Esophagus muscularis mucosa (tissue), 3 donors: ENCODE measurements around the gene DIAPH1.

Experiments
- POLR2AphosphoS5 ChIP-seq, 2 donors: sonication (generic); formaldehyde crosslinking; IDR thresholded peaks; one replicate each; pipeline ENCODE4 v1.6.1; 2017; ENCODE audit warnings: antibody characterized with exemption in 2 of 2
- TF ChIP-seq, protein P1 (sequence below), 3 experiments: fragments of 200-600 bp in 2 of 3; fragments of 450-650 bp in 1 of 3; sonication (generic) in 2 of 3; IDR thresholded peaks; one replicate each; pipeline ENCODE4 v1.5.1; 2017 to 2019; ENCODE audit warnings: antibody characterized with exemption in 3 of 3, mild to moderate bottlenecking in 2 of 3, moderate library complexity in 1 of 3

DNA sequence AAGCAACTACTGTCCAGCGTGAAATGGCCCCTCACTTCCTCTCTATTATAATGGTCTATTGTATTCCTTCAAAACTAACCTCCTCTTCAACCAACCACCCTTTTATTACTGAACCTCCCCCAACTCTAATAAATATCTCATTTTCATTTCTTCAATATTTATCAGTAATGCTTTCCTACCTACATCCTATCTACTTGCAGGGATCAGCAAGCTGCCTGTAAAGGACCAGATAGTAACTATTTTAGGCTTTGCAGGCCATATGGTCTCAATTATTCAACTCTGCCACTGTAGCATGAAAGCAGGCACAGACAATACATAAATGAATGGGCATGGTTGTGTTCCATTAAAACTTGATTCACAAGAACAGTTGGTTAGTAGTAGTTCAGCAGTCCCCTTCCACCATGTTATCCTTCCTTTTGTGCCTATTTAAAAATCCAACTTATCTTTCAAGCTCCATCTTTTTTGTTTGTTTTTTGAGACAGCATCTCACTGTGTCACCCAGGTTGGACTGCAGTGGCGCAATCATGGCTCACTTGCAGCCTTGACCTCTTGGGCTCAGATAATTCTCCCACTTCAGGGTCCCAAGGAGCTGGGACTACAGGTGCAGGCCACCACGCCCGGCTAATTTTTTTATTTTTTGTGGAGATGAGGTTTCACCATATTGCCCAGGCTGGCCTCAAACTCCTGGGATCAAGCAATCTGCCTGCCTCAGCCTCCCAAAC lies 84.1 kb downstream of the DIAPH1 start:
- TF ChIP-seq, protein P1, sequence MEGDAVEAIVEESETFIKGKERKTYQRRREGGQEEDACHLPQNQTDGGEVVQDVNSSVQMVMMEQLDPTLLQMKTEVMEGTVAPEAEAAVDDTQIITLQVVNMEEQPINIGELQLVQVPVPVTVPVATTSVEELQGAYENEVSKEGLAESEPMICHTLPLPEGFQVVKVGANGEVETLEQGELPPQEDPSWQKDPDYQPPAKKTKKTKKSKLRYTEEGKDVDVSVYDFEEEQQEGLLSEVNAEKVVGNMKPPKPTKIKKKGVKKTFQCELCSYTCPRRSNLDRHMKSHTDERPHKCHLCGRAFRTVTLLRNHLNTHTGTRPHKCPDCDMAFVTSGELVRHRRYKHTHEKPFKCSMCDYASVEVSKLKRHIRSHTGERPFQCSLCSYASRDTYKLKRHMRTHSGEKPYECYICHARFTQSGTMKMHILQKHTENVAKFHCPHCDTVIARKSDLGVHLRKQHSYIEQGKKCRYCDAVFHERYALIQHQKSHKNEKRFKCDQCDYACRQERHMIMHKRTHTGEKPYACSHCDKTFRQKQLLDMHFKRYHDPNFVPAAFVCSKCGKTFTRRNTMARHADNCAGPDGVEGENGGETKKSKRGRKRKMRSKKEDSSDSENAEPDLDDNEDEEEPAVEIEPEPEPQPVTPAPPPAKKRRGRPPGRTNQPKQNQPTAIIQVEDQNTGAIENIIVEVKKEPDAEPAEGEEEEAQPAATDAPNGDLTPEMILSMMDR (IDR thresholded peaks at IDR 0.05): no peak
- TF ChIP-seq POLR2AphosphoS5 (IDR thresholded peaks at IDR 0.05): no peak
